Measurements from ENCODE around the gene PSG5. TPM values are rescaled to one million over a fixed set of nuclear protein-coding genes. Genes with fewer than 3 reads are reported as not detected.
A peak's percentile ranks its signal among the peaks of the same experiment; 100 is the strongest.
"Not testable (repeated sequence)": the region's sequence is repeated elsewhere in the genome, so short reads cannot be mapped to it uniquely, and the experiment has no call there.

The PSG5 gene
- not detected for polyA plus RNA-seq
- long read RNA-seq, donor 1, result 0 reads
- long read RNA-seq, donor 2, result 0 reads
- long read RNA-seq, donor 3, result 0 reads
- long read RNA-seq, donor 4, result 0 reads
- long read RNA-seq, donor 5, result 0 reads
- long read RNA-seq, donor 6, partial matches to known transcripts, result 0 of 11 reads
- long read RNA-seq, donor 6, other reads (novel, unspliced or antisense), result 0 of 11 reads
- long read RNA-seq, donor 7, result 0 reads
- long read RNA-seq, donor 8, result 0 reads
- long read RNA-seq, donor 9, result 0 reads
- long read RNA-seq, donor 10, result 0 reads
- long read RNA-seq, donor 11, result 0 reads

DNA sequence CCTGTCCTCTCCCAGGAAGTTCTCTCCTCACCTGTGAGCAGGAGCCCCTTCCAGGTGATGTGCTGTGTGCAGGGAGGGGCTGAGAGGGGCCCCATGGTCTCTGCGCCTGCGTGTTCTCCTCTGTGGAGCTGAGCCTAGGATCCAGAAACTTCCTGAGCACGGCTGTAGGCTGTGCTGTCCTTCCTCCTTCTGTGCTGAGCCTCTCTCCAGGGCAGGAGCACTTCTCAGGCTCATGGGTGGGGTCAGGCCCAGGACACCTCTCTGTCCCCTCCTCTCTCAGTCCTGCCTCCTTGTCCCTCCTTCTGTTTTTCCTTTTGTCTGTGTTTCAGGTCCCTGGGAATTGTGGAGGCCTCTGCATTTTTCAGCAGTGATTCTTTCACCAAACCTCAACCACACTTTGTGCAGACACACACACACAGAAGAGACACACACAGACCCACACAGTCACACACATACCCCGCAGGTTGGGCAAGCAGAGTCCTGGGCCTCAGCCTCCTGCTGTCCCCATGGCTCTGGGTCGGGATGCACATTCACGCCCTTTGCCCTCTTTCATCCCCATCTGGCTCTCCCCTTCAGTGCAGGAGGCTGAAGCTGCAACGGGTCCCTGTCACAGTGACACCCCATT is at the start of gene PSG5:
Gene PSG5, minus strand, starts transcription at position 226 of the 625 bp plus-strand sequence. Its CDS starts 131 bp downstream, at position 95.
- not testable (repeated sequence) for H3K4me1 ChIP-seq (ENCODE audit: control insufficient read depth, insufficient read depth, low read length); H3K27ac ChIP-seq (ENCODE audit: low read length); H3K27me3 ChIP-seq (ENCODE audit: control insufficient read depth, insufficient read depth, low read length); H3K9me3 ChIP-seq (ENCODE audit: control insufficient read depth, low read depth, low read length); DNase-seq; H3K36me3 ChIP-seq (ENCODE audit: control insufficient read depth, insufficient read depth, low read length); H3K4me3 ChIP-seq (ENCODE audit: low read length)
- WGBS (ENCODE audit: insufficient coverage, low lambda C conversion rate), result no CpG with 5 or more reads among the region's 7 CpGs

DNA sequence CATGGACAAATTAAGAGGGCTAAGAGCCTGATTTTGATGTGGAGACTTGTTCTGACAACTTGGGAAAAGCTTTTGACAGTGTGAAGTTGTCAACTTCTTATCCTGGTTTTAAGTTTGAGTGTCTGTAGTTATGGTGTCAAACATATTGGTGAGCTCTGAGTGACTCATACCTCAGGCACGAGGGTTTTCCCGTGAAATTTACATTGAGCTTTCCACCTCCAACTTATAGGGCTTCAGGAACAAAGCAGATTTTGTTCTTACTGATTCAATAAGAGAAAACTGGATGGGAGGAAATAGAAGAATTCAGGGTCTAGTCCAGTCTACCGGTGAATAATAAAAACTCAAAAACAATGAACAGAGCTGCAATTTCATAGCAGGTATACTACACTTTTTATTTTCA is 49.4 kb upstream of the PSG5 start:
- not testable (repeated sequence) for H3K4me1 ChIP-seq (ENCODE audit: control insufficient read depth, insufficient read depth, low read length); H3K4me3 ChIP-seq (ENCODE audit: low read length); DNase-seq; H3K9me3 ChIP-seq (ENCODE audit: control insufficient read depth, low read depth, low read length); H3K36me3 ChIP-seq (ENCODE audit: control insufficient read depth, insufficient read depth, low read length); H3K27me3 ChIP-seq (ENCODE audit: control insufficient read depth, insufficient read depth, low read length); H3K27ac ChIP-seq (ENCODE audit: low read length)
- no CpG with 5 or more reads among the region's 3 CpGs for WGBS (ENCODE audit: insufficient coverage, low lambda C conversion rate)

DNA sequence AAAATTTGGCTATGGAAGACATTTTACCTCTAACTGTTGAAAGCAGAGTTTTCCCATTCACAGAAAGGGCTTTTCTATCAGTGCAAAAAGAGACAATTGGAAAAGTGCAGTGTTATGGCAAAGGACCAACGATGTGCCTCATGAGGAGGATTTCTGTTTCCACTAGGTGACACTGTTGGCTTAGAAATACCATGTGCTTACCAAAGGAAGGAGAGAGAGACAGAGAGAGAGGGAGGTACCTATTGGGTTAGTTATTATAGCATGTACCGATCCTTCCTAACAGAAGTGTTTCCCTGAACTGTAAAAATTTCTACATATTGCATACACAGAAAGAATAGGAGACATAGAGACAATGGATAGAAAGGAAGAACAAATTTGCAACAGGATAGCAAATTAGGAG is 43.0 kb upstream of the PSG5 start:
- DNase-seq, result no peak
- 70% methylated on average over 2 of the region's 2 CpGs for WGBS (ENCODE audit: insufficient coverage, low lambda C conversion rate)
- Histone ChIP-seq H3K9me3 (ENCODE audit: control insufficient read depth, low read depth, low read length) (no peaks in the 10 kb centered on the region), H3K27me3 (ENCODE audit: control insufficient read depth, insufficient read depth, low read length) (no peaks in the 10 kb centered on the region), H3K36me3 (ENCODE audit: control insufficient read depth, insufficient read depth, low read length) (no peaks in the 10 kb centered on the region), H3K4me3 (ENCODE audit: low read length) (no peak overlapping the region), H3K27ac (ENCODE audit: low read length) (no peak overlapping the region), H3K4me1 (ENCODE audit: control insufficient read depth, insufficient read depth, low read length) (no peaks in the 10 kb centered on the region)

DNA sequence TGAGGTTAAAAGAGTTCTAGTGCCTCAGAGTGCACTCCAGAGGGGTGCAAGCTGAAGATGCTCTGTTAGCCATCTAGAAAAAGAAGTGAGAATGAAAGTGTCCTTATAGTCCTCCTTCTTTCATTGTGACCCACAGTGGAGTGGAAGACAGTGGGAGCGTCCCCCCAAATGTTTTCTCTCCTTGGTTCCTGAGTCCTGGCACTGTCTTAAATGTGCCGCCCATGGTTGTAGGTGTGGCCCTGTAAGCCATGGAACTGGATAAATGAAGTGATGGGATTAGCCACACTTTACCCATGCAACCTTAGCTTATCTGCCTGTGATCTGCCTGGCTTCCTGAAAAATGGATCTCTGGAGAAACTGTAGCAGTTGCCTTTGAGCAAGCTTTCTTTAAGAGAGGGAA is 42.4 kb upstream of the PSG5 start:
- WGBS (ENCODE audit: insufficient coverage, low lambda C conversion rate), result no CpG with 5 or more reads among the region's 2 CpGs
- not testable (repeated sequence) for H3K4me1 ChIP-seq (ENCODE audit: control insufficient read depth, insufficient read depth, low read length); H3K9me3 ChIP-seq (ENCODE audit: control insufficient read depth, low read depth, low read length); H3K27ac ChIP-seq (ENCODE audit: low read length); H3K36me3 ChIP-seq (ENCODE audit: control insufficient read depth, insufficient read depth, low read length); H3K4me3 ChIP-seq (ENCODE audit: low read length); H3K27me3 ChIP-seq (ENCODE audit: control insufficient read depth, insufficient read depth, low read length)
- peak in 1 of 2 donors; percentile 8 for DNase-seq

DNA sequence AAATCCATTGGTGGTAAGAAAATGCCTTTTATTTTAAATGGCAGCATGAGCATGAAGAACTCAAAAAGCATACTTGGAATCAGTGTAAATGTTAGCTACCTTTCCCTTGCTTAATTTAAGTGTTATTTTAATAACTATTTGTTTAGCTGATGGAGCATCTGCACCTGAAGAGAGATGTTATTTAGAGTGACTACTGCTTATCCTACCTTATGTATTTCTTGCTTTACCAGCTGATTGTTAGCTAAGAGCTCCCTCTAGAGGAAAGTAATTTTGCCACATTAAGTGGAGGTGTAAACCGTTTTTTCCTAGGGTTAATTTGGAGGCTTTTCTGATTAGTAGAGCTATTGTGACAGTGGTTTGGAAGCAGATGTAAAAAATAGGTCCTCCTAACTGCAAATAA is 40.6 kb upstream of the PSG5 start:
- H3K9me3 ChIP-seq (ENCODE audit: control insufficient read depth, low read depth, low read length); H3K36me3 ChIP-seq (ENCODE audit: control insufficient read depth, insufficient read depth, low read length); H3K4me1 ChIP-seq (ENCODE audit: control insufficient read depth, insufficient read depth, low read length); H3K4me3 ChIP-seq (ENCODE audit: low read length); DNase-seq; H3K27ac ChIP-seq (ENCODE audit: low read length); H3K27me3 ChIP-seq (ENCODE audit: control insufficient read depth, insufficient read depth, low read length): not testable (repeated sequence)
- WGBS (ENCODE audit: insufficient coverage, low lambda C conversion rate), result no CpG with 5 or more reads among the region's 1 CpG

DNA sequence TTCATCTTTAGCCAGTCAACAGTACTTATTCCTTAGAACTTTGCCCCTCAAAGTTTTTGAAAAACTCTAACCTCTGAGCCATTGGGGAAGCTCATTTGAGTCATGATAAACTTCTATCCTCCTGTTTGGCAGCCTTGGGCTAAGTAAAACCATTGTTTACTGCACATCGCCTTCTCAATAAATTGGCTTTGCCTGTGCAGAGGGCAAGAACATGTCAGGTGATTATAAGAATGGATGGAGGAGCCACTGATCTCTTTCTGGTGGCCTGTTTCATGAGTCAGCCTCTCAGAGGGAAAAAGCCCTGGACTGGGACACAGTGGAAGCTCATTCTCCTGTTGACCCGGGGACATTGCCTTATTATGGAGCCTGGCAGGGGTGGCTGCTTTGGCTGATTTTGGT is 38.5 kb upstream of the PSG5 start:
- no peaks in the 10 kb centered on the region for H3K9me3 ChIP-seq (ENCODE audit: control insufficient read depth, low read depth, low read length)
- H3K27ac ChIP-seq (ENCODE audit: low read length), result no peak overlapping the region
- no peak for DNase-seq
- no CpG with 5 or more reads among the region's 2 CpGs for WGBS (ENCODE audit: insufficient coverage, low lambda C conversion rate)
- H3K27me3 ChIP-seq (ENCODE audit: control insufficient read depth, insufficient read depth, low read length), result no peaks in the 10 kb centered on the region
- H3K36me3 ChIP-seq (ENCODE audit: control insufficient read depth, insufficient read depth, low read length), result no peaks in the 10 kb centered on the region
- H3K4me3 ChIP-seq (ENCODE audit: low read length), result no peak overlapping the region
- H3K4me1 ChIP-seq (ENCODE audit: control insufficient read depth, insufficient read depth, low read length), result no peaks in the 10 kb centered on the region

DNA sequence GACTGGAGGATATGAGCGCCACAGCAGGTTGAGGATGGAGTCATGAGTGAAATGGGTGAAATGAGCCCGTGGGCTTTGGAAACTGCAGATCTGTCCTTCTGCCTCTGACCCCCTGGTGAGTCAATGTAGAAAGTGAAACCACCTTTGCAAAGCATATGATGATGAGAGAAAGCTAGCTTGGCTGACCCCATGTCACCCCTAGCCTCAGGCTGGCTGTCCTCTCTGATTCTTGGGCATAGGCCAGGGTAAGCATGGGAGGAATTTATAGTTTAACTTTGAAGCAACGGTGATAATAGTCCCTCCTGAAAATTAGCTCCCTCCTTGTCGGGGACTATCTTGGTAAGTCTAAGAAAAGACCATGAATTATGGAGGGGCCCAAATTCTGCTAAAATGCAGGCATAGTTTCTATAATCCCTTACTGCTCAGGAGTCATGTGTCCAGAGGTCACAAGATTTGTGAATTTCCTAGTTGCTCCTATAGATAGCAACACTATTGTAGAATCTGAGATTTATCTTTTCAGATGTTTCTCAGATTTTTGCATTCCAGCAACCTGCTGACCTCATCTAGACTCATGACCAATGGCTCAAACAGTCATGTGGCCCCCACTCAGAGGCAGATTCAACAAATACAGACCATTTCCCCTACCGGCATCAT is 38.0 kb upstream of the PSG5 start:
- H3K36me3 ChIP-seq (ENCODE audit: control insufficient read depth, insufficient read depth, low read length); H3K4me3 ChIP-seq (ENCODE audit: low read length); H3K4me1 ChIP-seq (ENCODE audit: control insufficient read depth, insufficient read depth, low read length); H3K9me3 ChIP-seq (ENCODE audit: control insufficient read depth, low read depth, low read length); H3K27me3 ChIP-seq (ENCODE audit: control insufficient read depth, insufficient read depth, low read length); DNase-seq; H3K27ac ChIP-seq (ENCODE audit: low read length): not testable (repeated sequence)
- no CpG with 5 or more reads among the region's 5 CpGs for WGBS (ENCODE audit: insufficient coverage, low lambda C conversion rate)

DNA sequence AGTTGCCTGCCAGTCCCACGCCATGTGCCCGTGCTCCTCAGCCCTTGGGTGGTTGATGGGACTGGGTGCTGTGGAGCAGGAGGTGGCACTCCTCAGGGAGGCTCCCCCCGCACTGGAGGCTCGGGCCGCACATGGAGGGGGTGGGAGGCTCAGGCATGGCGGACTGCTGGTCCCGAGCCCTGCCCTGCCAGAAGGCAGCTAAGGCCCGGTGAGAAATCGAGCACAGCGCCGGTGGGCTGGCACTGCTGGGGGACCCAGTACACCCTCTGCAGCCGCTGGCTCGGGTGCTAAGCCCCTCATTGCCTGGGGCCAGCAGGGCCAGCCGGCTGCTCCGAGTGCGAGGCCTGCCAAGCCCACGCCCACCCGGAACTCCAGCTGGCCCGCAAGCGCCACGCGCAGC is 35.6 kb upstream of the PSG5 start:
- DNase-seq; H3K36me3 ChIP-seq (ENCODE audit: control insufficient read depth, insufficient read depth, low read length); H3K27me3 ChIP-seq (ENCODE audit: control insufficient read depth, insufficient read depth, low read length); H3K27ac ChIP-seq (ENCODE audit: low read length); H3K4me1 ChIP-seq (ENCODE audit: control insufficient read depth, insufficient read depth, low read length); H3K9me3 ChIP-seq (ENCODE audit: control insufficient read depth, low read depth, low read length); H3K4me3 ChIP-seq (ENCODE audit: low read length): not testable (repeated sequence)
- WGBS (ENCODE audit: insufficient coverage, low lambda C conversion rate), result no CpG with 5 or more reads among the region's 22 CpGs

DNA sequence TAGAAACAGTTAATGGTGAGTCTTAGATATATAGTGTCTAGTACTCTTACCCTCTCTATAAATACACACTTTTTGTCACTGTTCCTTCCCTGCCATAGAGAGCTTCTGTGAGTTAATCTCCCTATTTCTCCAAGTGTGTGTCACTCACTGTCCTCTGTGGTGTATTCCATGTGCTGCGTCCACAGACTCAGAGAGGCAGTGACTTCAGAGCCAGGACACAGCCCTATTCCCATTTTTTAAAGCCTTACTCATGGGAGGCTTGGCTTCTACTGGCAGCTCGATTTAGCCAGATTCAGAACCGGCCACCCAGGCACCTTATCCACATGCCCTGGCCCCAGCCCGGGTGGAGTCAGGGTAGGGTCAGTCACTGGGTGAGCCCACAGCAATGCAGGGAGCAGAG is 32.8 kb upstream of the PSG5 start:
- H3K27ac ChIP-seq (ENCODE audit: low read length); H3K36me3 ChIP-seq (ENCODE audit: control insufficient read depth, insufficient read depth, low read length); H3K9me3 ChIP-seq (ENCODE audit: control insufficient read depth, low read depth, low read length); DNase-seq; H3K27me3 ChIP-seq (ENCODE audit: control insufficient read depth, insufficient read depth, low read length); H3K4me1 ChIP-seq (ENCODE audit: control insufficient read depth, insufficient read depth, low read length); H3K4me3 ChIP-seq (ENCODE audit: low read length): not testable (repeated sequence)
- WGBS (ENCODE audit: insufficient coverage, low lambda C conversion rate), result no CpG with 5 or more reads among the region's 4 CpGs

DNA sequence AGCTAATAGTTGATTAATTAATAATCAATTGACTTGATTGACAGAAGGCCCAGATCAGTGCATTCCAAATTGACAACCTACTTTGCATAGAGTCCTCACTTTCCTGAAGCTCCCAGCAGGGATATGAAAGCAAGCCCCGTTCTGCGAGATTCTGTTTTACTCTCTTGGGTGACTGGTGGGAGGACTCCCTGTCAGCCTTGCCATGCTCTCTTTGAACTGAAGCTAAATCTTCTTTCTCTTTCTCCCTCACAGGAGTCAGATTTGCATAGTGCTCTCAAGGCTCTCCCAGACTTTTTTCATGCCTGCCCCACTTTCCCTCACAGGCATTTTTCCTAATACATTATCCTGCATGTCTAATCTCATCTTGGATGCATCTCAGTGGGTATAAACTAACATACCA is 29.5 kb upstream of the PSG5 start:
- no CpG with 5 or more reads among the region's 2 CpGs for WGBS (ENCODE audit: insufficient coverage, low lambda C conversion rate)
- H3K27ac ChIP-seq (ENCODE audit: low read length); H3K27me3 ChIP-seq (ENCODE audit: control insufficient read depth, insufficient read depth, low read length); DNase-seq; H3K36me3 ChIP-seq (ENCODE audit: control insufficient read depth, insufficient read depth, low read length); H3K4me1 ChIP-seq (ENCODE audit: control insufficient read depth, insufficient read depth, low read length); H3K4me3 ChIP-seq (ENCODE audit: low read length); H3K9me3 ChIP-seq (ENCODE audit: control insufficient read depth, low read depth, low read length): not testable (repeated sequence)

DNA sequence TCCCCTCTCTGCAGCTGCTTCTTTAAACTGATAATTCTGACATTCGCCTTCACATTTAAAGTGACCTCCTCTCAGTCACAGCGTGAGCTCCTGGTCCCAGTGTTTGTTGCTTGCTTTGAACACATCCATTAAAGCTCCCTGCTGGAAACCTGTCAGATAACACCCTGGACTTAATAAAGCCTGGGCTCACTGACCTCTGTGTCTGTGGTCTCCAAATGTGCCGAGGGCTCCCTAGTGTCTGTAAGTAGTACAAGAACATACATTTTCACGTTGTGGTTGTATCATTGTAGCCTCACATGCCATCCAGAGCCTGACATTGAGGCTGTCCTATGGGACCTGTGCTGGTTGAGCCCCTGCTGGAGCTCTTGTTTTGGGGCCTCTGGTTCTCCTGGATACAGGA is 21.7 kb upstream of the PSG5 start:
- Histone ChIP-seq H3K4me3 (ENCODE audit: low read length) (no peak overlapping the region), H3K4me1 (ENCODE audit: control insufficient read depth, insufficient read depth, low read length) (no peaks in the 10 kb centered on the region), H3K27me3 (ENCODE audit: control insufficient read depth, insufficient read depth, low read length) (no peaks in the 10 kb centered on the region), H3K9me3 (ENCODE audit: control insufficient read depth, low read depth, low read length) (no peaks in the 10 kb centered on the region), H3K27ac (ENCODE audit: low read length) (no peak overlapping the region), H3K36me3 (ENCODE audit: control insufficient read depth, insufficient read depth, low read length) (no peaks in the 10 kb centered on the region)
- no peak for DNase-seq
- WGBS (ENCODE audit: insufficient coverage, low lambda C conversion rate), result no CpG with 5 or more reads among the region's 4 CpGs
